HTR-8/SVneo (cell line): ENCODE data around the gene KLHL1.

Experiments used
- DNase-seq: peaks from one replicate; pipeline ENCODE4 v3.0.0; 2011; ENCODE audit warnings: low spot score, mixed read lengths; ENCODE audit not compliant: insufficient read length
- FAIRE-seq: peaks from 2 replicates; lab custom pipeline; 2011; peaks lifted over from hg19 to GRCh38; lab: Jason Lieb, UNC

The KLHL1 gene

DNA sequence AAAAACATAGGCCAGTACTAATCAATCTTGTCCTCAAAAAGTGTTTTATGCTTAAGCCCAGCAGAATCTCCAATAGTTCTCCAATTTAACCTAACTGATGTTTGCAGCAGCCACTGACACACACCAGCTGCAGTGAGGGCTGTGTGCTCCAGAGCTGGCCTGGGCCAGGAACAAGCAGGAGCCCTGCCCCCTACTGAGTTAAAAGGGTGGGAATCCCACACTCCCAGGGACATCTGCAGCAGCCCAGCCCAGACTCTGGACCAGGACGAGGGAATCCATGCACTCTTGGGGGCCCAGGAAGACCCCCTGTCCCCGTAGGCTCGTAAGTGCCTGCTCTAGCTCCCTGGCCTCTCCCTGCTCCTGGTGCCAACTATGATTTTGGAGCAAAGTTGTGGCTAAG, 92.1 kb downstream of the KLHL1 start:
- FAIRE-seq: no peak

DNA sequence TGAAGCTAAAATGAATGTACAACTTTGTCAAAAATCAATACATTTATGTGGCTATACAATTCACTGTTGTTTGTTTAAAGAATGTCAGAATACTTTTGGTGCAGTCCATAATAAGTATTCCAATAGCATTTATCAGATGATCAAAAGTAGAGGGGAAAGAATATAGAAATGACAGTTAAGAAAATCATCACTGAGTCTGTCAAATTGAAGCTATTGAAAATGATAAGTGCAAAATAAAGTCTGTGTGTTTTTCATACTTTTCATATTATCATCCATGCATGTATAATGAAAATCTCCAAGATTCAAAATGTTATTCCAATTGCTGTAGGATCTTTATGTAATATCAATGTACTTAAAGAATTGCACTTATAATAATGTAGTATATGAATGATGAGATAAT, 93.9 kb downstream of the KLHL1 start:
- no peak for FAIRE-seq
- DNase-seq: no peak

More for the DNA sequence above, 92.1 kb downstream of the KLHL1 start:
- DNase-seq: no peak

- DNase-seq (no peak), FAIRE-seq (no peak)
Measured at GRCh38 chr13:69999875-70000274, 108.4 kb downstream of the KLHL1 start.

DNA sequence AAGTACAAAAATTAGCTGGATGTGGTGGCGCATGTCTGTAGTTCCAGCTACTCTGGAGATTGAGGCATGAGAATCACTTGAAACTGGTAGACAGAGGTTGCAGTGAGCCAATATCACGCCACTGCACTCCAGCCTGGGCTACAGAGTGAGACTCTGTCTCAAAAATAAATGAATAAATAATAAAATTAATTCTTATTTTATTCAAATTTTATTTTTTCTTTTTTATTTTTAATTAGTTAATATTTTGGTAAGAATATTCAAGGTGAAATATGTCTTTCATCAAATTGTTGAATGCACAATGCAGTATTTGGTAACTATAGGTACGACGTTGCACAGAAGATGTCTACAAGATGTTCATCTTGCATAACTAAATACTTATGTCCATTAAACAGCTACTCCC, 111.2 kb downstream of the KLHL1 start:
- DNase-seq (no peak), FAIRE-seq (no peak)

DNA sequence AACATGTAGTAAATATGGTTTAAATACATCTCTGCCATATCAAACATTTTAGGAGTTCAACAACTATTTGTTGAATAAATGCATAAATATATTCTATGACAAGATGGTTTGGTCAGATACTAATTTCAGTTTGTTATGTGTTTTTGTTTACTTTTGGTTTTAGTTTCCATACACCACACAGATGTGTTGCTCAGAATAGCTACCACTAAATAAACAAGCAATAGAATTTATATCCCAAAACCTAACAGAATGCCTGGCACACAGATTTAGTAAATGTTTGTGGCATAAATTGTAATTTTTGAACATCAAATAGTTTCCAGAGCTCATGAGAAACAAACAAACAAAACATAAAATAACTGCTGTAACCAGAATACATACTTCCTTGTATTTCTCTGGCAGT, 127.5 kb downstream of the KLHL1 start:
- FAIRE-seq: no peak
- no peak for DNase-seq

DNA sequence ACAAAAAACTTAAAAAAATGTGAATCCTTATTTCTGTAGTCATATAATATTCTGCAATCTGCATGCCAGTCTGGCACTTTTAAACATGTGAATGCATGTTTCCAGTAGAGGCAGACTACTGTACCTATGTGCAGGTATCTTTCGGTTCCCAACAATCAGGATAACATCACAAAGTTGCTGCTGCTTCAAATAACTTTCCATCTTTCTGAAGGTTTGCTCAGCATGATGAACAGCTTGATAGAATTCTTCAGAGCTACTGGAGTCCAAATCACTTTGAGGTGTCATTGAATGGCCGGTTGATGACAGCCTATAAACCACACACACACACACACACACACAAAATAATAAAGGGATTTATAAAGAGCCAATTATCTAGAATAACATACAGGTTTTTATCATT, 132.8 kb downstream of the KLHL1 start:
- FAIRE-seq (no peak), DNase-seq (no peak)

DNA sequence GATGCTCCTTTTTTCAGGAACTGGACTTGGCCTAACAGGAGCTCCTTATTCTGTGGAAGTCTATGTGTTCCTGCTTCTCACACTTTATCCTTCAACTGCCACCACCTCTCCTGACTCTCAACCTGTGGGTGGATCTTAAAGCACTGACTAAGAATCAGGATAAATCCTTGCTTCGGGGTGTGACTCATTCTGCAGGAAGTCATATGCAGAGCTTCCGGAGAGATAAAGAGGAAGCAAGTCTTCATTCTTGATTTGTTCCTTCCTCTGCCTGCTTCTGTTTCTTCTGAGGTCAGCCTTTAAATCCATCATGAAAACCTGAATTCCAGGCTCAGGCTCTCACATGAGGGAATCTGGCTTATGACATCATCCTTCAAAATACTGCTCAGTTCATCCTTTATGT, 137.7 kb downstream of the KLHL1 start:
- DNase-seq (no peak), FAIRE-seq (no peak)

DNA sequence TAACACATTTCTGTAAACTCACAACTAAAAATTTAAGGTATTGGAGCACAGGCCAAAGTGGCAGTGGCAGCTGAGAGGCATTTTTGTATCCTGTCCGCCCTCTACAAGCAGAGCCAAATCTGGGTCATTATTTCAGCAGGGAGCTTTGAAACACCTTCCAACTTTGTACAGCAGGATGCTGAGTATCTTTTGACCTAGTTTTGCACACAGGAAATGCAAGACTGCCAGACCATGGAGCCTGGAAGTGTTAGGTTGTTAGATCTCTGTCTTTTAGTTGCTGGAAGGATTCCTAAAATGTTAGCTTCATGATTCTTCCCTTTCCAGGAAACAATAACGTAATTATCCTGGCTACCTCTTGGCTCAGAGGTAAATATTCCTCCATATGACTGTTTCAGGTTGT, 149.2 kb downstream of the KLHL1 start:
- no peak for DNase-seq
- FAIRE-seq: no peak

DNA sequence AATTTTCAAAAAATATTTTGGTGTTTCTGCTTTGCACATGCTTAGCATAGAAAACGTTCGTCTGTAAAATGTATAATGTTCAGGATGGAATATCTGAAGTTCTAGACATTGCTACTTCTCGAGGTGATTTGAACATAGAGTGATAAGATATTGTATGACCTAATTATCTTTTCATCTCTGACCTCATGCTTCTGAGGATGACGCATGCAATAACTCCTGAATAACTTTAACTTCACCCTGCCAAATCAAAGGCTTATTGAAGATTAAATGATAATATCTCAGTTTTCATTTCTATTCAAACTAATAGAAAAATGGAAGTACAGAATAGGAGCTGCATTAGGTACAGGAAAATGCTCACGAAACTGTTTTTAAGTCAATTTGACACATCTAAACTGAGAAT, 151.4 kb downstream of the KLHL1 start:
- no peak for FAIRE-seq
- DNase-seq: no peak

DNA sequence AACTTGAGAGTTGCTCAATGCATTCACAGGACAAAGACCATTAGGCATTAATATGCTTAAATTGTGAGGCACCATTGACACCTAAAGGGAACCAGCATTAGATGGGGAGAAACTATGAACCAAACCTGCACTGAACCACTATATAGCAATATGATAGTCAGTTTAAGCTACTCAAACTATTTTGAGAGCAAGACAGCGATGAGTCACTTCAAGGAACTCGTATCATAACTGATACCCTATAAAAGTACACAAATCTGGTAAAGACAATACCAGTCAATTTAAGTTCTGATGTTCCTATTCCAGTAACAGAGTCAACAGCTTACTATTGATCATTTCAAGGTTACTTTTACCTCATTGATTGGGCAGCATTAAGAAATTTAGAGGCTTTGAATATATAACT, 151.9 kb downstream of the KLHL1 start:
- DNase-seq (no peak), FAIRE-seq (no peak)

DNA sequence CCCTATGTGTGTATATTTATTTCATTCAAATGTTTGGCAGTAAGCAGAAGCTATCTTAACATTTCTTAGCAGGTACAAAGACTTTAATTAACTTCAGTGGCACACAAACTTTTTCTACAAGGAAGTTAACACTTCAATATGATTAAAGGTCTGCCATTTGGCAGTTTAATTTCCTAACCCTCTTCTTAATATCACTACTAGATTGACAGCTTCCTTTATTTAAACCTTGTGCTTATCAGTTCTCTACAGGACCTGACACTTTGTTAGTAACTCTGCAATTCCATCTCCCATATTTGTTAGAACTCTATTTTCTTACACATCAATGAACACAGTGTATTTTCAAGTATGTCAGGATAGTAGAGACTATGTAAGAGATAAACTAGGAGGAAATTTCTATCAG, 153.0 kb downstream of the KLHL1 start:
- FAIRE-seq (no peak), DNase-seq (no peak)

GRCh38 chr13:69951412-69951811, 156.8 kb downstream of the KLHL1 start:
- no peak for DNase-seq
- no peak for FAIRE-seq

- DNase-seq: no peak
Measured at GRCh38 chr13:69950160-69950559, 158.1 kb downstream of the KLHL1 start.

GRCh38 chr13:69948016-69948415, 160.2 kb downstream of the KLHL1 start:
- FAIRE-seq (no peak), DNase-seq (no peak)

More at GRCh38 chr13:69950160-69950559, 158.1 kb downstream of the KLHL1 start:
- no peak for FAIRE-seq

GRCh38 chr13:69947582-69947981, 160.7 kb downstream of the KLHL1 start:
- FAIRE-seq: no peak
- no peak for DNase-seq

- no peak for DNase-seq
- FAIRE-seq: no peak
Measured at GRCh38 chr13:69946511-69946910, 161.7 kb downstream of the KLHL1 start.

DNA sequence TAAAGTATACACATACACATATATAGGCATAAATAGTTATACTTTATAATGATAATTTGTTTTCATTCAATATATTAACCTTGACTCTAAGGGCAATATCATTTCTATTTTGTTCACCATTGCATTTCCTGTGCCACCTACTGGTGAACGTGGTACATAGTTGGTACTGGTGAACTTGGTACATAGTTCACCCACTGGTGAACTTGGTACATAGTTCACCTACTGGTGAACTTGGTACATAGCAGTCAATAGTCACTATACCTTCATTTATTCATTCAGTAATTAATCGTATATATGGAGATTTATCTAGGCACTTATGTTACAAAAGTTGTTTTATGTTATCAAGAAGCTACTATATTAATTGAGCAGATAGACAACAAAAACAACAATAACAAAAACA, 173.2 kb downstream of the KLHL1 start:
- DNase-seq (no peak), FAIRE-seq (no peak)

GRCh38 chr13:69928262-69928661, 180.0 kb downstream of the KLHL1 start:
- FAIRE-seq (no peak), DNase-seq (no peak)

GRCh38 chr13:69921156-69921555, 187.1 kb downstream of the KLHL1 start:
- no peak for FAIRE-seq

GRCh38 chr13:69912630-69913029, 195.6 kb downstream of the KLHL1 start:
- no peak for FAIRE-seq
- DNase-seq: no peak

More at GRCh38 chr13:69921156-69921555, 187.1 kb downstream of the KLHL1 start:
- DNase-seq: no peak

GRCh38 chr13:69910800-69911199, 197.5 kb downstream of the KLHL1 start:
- no peak for FAIRE-seq
- DNase-seq: no peak

DNA sequence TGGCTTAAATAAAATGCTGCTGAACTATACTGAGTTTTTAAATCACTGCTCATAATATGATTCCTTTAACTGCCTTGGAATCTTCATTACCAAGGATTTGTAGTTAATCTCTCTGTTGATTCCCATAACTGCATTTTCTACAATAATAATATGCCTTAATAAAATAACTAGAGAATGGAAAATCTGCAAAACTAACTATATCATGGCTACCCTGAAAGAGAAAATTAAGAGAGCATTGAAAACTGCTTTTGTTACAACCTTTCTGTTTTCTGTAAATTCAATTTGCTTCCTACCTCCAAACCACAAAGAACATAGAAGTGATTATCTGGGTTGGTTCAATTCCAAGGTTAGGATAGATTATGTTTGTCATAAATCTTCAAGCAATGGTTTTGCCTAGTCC, 203.5 kb downstream of the KLHL1 start:
- FAIRE-seq: no peak
- no peak for DNase-seq

- no peak for FAIRE-seq
- no peak for DNase-seq
Measured at GRCh38 chr13:69903081-69903480, 205.2 kb downstream of the KLHL1 start.
